ENCODE measurements around the gene NEGR1.
A peak's percentile ranks its signal among the peaks of the same experiment; 100 is the strongest.

- peak; percentile 45 for TF ChIP-seq CTCF (IDR thresholded peaks at IDR 0.05)
- no peak for TF ChIP-seq ZFX (IDR thresholded peaks at IDR 0.05; ENCODE audit: borderline replicate concordance)
Measured at GRCh38 chr1:72284348-72285073, 2.2 kb upstream of the NEGR1 start.

All from 22Rv1 (cell line).